Measurements from ENCODE around the gene PRKN. TPM values are rescaled to one million over a fixed set of nuclear protein-coding genes. Genes with fewer than 3 reads are reported as not detected.

The PRKN gene
- total RNA-seq, 1 experiment from 2014 or later, result 2.0 TPM

GRCh38 chr6:161829291-161829729 lies 898.3 kb downstream of the PRKN start:
- no peak overlapping the region for H4K5ac ChIP-seq (ENCODE audit: insufficient read length, low read depth, low read length)
- H2BK15ac ChIP-seq (ENCODE audit: low read depth, low read length), result no peak overlapping the region
- no peaks in the 10 kb centered on the region for H3K23me2 ChIP-seq (ENCODE audit: insufficient read length, low read depth, low read length, poor library complexity, severe bottlenecking)
- no peaks in the 10 kb centered on the region for H3K9me3 ChIP-seq (ENCODE audit: control insufficient read depth, low read depth, low read length)
- no peak overlapping the region for H3K9ac ChIP-seq (ENCODE audit: extremely low read depth, insufficient read length, low read length)
- H3K23ac ChIP-seq (ENCODE audit: insufficient read length, low read depth, low read length), result no peak overlapping the region
- no peak overlapping the region for H2AK5ac ChIP-seq (ENCODE audit: insufficient read length, low read length)
- H2BK5ac ChIP-seq (ENCODE audit: insufficient read length, low read length), result no peak overlapping the region
- Mint-ChIP-seq H3K4me3 (no peak overlapping the region), H3K27ac (peak overlapping the region in 1 of 3 experiments; percentile 64; a peak in 2 of 7 replicates), H3K27me3 (ENCODE audit: low read depth) (no peaks in the 10 kb centered on the region; the same call in 1 of the 2 replicates), H3K4me1 (peaks cover 24 to 27% of the 10 kb centered on the region in 2 experiments), H3K36me3 (ENCODE audit: insufficient read depth in 1 of 3, low read depth in 3 of 3) (no peaks in the 10 kb centered on the region), H3K9me3 (no peaks in the 10 kb centered on the region)
- H2BK20ac ChIP-seq (ENCODE audit: low read depth, low read length, poor library complexity, severe bottlenecking), result no peak overlapping the region
- no peak overlapping the region for H2BK120ac ChIP-seq (ENCODE audit: low read depth, low read length, poor library complexity, severe bottlenecking)
- H3K56ac ChIP-seq (ENCODE audit: insufficient read length, low read depth, low read length), result no peak overlapping the region
- TF ChIP-seq CTCF (conservative IDR thresholded peaks at IDR 0.05), result peak; percentile 41; the same call in 2 of the 3 replicates
- no peak overlapping the region for H4K91ac ChIP-seq (ENCODE audit: insufficient read length, low read depth, low read length)
- no peak overlapping the region for H3K18ac ChIP-seq (ENCODE audit: insufficient read length, low read depth, low read length)
- no peak overlapping the region for H2AFZ ChIP-seq (ENCODE audit: low read length)
- WGBS (ENCODE audit: extremely low coverage, insufficient read length, low lambda C conversion rate), result no CpG with 5 or more reads among the region's 9 CpGs
- H3K27me3 ChIP-seq (ENCODE audit: insufficient read depth, low read length), result no peaks in the 10 kb centered on the region
- no peak overlapping the region for H3K4ac ChIP-seq (ENCODE audit: low read depth, low read length)
- no peaks in the 10 kb centered on the region for H3K79me1 ChIP-seq (ENCODE audit: insufficient read depth, low read depth, low read length, poor library complexity, severe bottlenecking)
- H3K79me2 ChIP-seq (ENCODE audit: insufficient read depth, low read length), result no peaks in the 10 kb centered on the region
- no peak overlapping the region for H4K8ac ChIP-seq (replicated peaks; ENCODE audit: insufficient read length, low read depth, low read length)
- H2BK12ac ChIP-seq (ENCODE audit: insufficient read length, low read depth, low read length), result no peak overlapping the region
- peak; percentile 51 for DNase-seq
- H3K4me1 ChIP-seq (ENCODE audit: insufficient read depth, low read length), result peaks cover 4% of the 10 kb centered on the region; the same call in 1 of the 2 replicates
- H3K27ac ChIP-seq (ENCODE audit: insufficient read length, low read depth, low read length), result no peak overlapping the region
- no peak overlapping the region for H3K14ac ChIP-seq (ENCODE audit: insufficient read depth, low read length)
- no peaks in the 10 kb centered on the region for H4K20me1 ChIP-seq (ENCODE audit: control insufficient read depth, insufficient read depth, insufficient read length)
- H3K4me2 ChIP-seq (ENCODE audit: insufficient read depth, insufficient read length, low read length), result no peak overlapping the region
- H3T11ph ChIP-seq (ENCODE audit: low read length), result no peak overlapping the region
